Esophagus (tissue), 2 donors: ENCODE data around the gene TEX51. TPM values are rescaled to one million over a fixed set of nuclear protein-coding genes. Genes with fewer than 3 reads are reported as not detected.

Experiments
- H3K27ac ChIP-seq, 2 donors: one replicate each; pipeline ENCODE4 v1.5.1; 2013; ENCODE audit warnings: low read depth in 2 of 2, mild to moderate bottlenecking in 2 of 2, inconsistent platforms in 1 of 2, low read length in 1 of 2, moderate library complexity in 1 of 2
- H3K27me3 ChIP-seq, 2 donors: one replicate each; pipeline ENCODE4 v1.6.1; 2013; ENCODE audit warnings: low read length in 2 of 2, control low read depth in 1 of 2, mild to moderate bottlenecking in 1 of 2; ENCODE audit not compliant: insufficient read depth in 2 of 2, control insufficient read depth in 1 of 2
- H3K36me3 ChIP-seq, 2 donors: one replicate each; pipeline ENCODE4 v1.6.1; 2013; ENCODE audit warnings: low read length in 1 of 2; ENCODE audit not compliant: control insufficient read depth in 2 of 2, insufficient read depth in 2 of 2
- H3K4me1 ChIP-seq, 2 donors: one replicate each; pipeline ENCODE4 v1.6.1; 2013; ENCODE audit warnings: low read length in 1 of 2; ENCODE audit not compliant: control insufficient read depth in 2 of 2, insufficient read depth in 2 of 2
- H3K4me3 ChIP-seq, 2 donors: one replicate each; pipeline ENCODE4 v1.5.1; 2013; ENCODE audit warnings: low read length in 2 of 2, mild to moderate bottlenecking in 2 of 2, low read depth in 1 of 2, moderate library complexity in 1 of 2
- H3K9me3 ChIP-seq, 2 donors: one replicate each; pipeline ENCODE4 v1.6.1; 2013; ENCODE audit warnings: mild to moderate bottlenecking in 2 of 2, low read depth in 1 of 2, low read length in 1 of 2, moderate library complexity in 1 of 2; ENCODE audit not compliant: control insufficient read depth in 2 of 2, insufficient read depth in 1 of 2
- WGBS, 2 donors: extraction: QIAGEN DNeasy Blood & Tissue Kit; methylation state at CpG; one replicate each; pipeline ENCODE4 v1.1.7; 2013; 5-methylcytosine and 5-hydroxymethylcytosine counted together
- polyA plus RNA-seq, 2 donors: library from polyadenylated mRNA; stranded (reverse); fragments of 200-250 nt; gene quantifications; one replicate each; pipeline ENCODE4 v1.2.3, GENCODE V29; 2013
- donor health status: healthy with polysubstance abuse.
- donor health status: Bipolar disorder and iron deficiency.

TEX51 gene
- polyA plus RNA-seq, 2 donors, result not detected

GRCh38 chr2:126909366-126909765 lies 10.7 kb downstream of the TEX51 start:
- H3K4me1 ChIP-seq, result peaks cover 0 to 3% of the 10 kb centered on the region in 2 donors
- H3K9me3 ChIP-seq, result no peaks in the 10 kb centered on the region
- no peaks in the 10 kb centered on the region for H3K36me3 ChIP-seq
- H3K27ac ChIP-seq, result no peak overlapping the region
- WGBS, 2 donors, result 51 to 54% methylated on average over 6 of the region's 6 CpGs
- no peak overlapping the region for H3K4me3 ChIP-seq
- no peaks in the 10 kb centered on the region for H3K27me3 ChIP-seq

DNA sequence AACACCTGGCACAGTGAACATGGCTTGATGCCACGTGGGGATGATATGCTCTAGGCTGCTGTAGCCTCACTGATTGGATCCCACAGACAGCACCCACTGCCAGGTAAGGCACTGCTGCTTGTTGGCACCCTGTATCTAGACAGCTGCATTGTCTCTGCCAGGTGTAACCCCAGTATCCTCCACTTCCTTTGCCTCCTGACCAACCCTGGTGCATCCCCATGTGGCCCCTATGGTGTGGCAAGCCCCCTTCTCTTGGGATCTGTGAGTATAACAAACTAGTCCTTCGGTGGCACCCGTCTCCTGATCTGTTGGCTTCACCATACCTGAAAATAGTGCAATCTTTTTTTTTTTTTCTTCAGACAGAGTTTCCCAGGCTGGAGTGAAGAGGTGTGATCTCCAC lies 11.1 kb downstream of the TEX51 start:
- 73 to 74% methylated on average over 3 of the region's 3 CpGs for WGBS, 2 donors
- peaks cover 0 to 3% of the 10 kb centered on the region in 2 donors for H3K4me1 ChIP-seq
- no peak overlapping the region for H3K4me3 ChIP-seq
- no peaks in the 10 kb centered on the region for H3K27me3 ChIP-seq
- H3K27ac ChIP-seq, result no peak overlapping the region
- H3K36me3 ChIP-seq, result no peaks in the 10 kb centered on the region
- peaks cover 0 to 2% of the 10 kb centered on the region in 2 donors for H3K9me3 ChIP-seq

- Histone ChIP-seq H3K27me3 (no peaks in the 10 kb centered on the region), H3K36me3 (no peaks in the 10 kb centered on the region), H3K27ac (no peak overlapping the region), H3K4me3 (no peak overlapping the region), H3K4me1 (peaks cover 0 to 3% of the 10 kb centered on the region in 2 donors), H3K9me3 (peaks cover 0 to 5% of the 10 kb centered on the region in 2 donors)
- 26 to 33% methylated on average over 1 of the region's 1 CpG for WGBS, 2 donors
Measured at GRCh38 chr2:126910637-126911036, 11.9 kb downstream of the TEX51 start.

DNA sequence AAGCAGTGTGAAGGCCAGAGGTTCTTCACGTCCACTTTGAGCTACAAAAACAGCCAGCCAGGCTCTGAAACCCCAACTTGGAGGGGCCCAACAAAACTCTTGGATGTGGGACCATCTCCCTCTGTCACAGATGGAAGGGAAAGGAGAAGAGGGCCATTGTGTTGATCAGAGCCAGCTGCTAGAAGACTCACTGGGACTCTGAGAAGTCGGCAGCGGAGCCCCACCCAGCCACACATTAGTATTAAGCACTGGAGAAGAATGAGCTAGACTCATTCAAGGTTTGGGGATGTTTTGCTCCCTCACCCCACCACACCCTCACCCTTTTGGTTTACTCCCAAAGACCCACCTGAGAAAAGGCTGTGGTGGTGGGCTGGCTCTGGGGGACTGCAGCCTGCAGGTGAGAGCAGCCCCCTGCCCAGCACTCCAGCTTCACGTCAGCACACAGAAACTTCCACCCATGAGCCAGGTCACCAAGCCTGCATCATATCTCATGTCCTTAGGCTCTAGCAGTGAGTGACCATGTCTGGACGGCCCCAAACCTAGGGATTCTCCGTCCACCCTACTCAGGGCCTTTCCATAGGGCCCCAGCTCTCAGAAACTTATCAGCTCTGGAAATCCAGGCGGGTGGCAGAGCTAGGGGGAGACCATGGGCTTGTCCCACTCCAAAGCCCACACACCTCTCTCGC lies 12.6 kb downstream of the TEX51 start:
- H3K36me3 ChIP-seq, result no peaks in the 10 kb centered on the region
- no peak overlapping the region for H3K27ac ChIP-seq
- peaks cover 0 to 5% of the 10 kb centered on the region in 2 donors for H3K9me3 ChIP-seq
- H3K4me1 ChIP-seq, result peaks cover 0 to 3% of the 10 kb centered on the region in 2 donors
- no peak overlapping the region for H3K4me3 ChIP-seq
- 88 to 89% methylated on average over 8 of the region's 8 CpGs for WGBS, 2 donors
- H3K27me3 ChIP-seq, result no peaks in the 10 kb centered on the region

DNA sequence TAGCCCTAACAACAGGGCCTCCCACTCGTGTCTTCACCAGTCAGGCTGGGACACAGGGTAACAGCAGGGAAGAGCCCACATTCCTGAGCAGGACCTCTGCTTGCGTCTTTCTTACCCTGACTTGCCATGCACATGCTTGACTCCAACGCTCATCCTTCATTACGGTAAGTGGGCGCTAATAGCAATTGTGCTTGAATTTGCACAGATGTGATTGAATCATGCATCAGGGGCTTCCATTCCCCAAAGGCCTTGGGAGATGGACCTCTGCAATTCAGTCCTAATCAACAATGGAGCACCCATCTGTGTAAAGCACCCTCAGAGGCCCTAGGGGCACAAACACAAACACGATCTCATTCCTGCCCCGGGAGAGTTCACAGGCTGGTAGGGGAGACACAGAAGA lies 13.5 kb downstream of the TEX51 start:
- Histone ChIP-seq H3K36me3 (no peaks in the 10 kb centered on the region), H3K27ac (no peak overlapping the region), H3K4me3 (no peak overlapping the region), H3K4me1 (peaks cover 0 to 3% of the 10 kb centered on the region in 2 donors), H3K9me3 (peaks cover 0 to 5% of the 10 kb centered on the region in 2 donors), H3K27me3 (no peaks in the 10 kb centered on the region)
- 79 to 81% methylated on average over 7 of the region's 7 CpGs for WGBS, 2 donors

GRCh38 chr2:126913329-126913728 lies 14.6 kb downstream of the TEX51 start:
- no peaks in the 10 kb centered on the region for H3K36me3 ChIP-seq
- H3K4me3 ChIP-seq, result no peak overlapping the region
- WGBS, 2 donors, result 73 to 82% methylated on average over 2 of the region's 2 CpGs
- peaks cover 0 to 5% of the 10 kb centered on the region in 2 donors for H3K9me3 ChIP-seq
- no peaks in the 10 kb centered on the region for H3K27me3 ChIP-seq
- no peak overlapping the region for H3K27ac ChIP-seq
- peaks cover 0 to 3% of the 10 kb centered on the region in 2 donors for H3K4me1 ChIP-seq

DNA sequence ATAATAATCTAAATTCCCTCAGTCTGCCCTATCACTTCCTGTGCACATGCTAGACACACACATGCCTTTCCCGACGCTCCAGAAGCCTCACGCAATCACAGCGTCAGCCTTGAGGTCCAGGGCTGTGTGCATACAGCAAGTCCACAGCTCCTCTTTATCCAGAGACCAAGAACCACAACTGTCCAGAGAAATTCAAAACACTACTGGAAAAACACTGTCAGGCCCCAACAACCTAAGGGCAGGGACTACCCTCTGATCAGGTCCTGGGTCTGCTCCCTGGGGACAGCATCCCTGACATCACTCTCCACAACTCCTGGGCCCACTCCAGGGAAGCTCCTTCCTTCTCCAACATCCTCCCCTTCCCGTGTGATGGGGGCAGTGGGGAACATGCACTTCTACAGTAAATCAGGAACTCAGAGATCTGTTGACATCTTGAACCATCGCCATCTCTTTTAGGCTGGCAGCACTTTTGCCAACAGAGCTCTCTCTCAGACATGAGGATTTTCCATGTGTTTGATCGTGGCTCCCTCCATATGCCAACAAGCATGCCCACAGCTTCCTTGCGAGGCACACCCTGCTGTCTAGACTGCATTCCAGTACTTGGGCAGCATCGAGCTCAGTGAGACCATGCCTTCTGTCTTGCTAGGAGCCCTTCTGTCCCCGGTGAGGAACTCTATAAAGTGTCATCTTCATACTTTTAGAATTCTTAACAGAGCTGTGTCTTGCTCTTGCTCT lies 15.4 kb downstream of the TEX51 start:
- Histone ChIP-seq H3K4me3 (no peak overlapping the region), H3K36me3 (no peaks in the 10 kb centered on the region), H3K27ac (no peak overlapping the region), H3K4me1 (peaks cover 0 to 3% of the 10 kb centered on the region in 2 donors), H3K9me3 (peaks cover 0 to 5% of the 10 kb centered on the region in 2 donors), H3K27me3 (no peaks in the 10 kb centered on the region)
- 84 to 87% methylated on average over 10 of the region's 10 CpGs for WGBS, 2 donors

- Histone ChIP-seq H3K27me3 (no peaks in the 10 kb centered on the region), H3K9me3 (peaks cover 0 to 5% of the 10 kb centered on the region in 2 donors), H3K36me3 (no peaks in the 10 kb centered on the region), H3K4me1 (peaks cover 0 to 3% of the 10 kb centered on the region in 2 donors), H3K27ac (no peak overlapping the region), H3K4me3 (no peak overlapping the region)
- 87 to 91% methylated on average over 14 of the region's 14 CpGs for WGBS, 2 donors
Measured at GRCh38 chr2:126914811-126915500, 16.3 kb downstream of the TEX51 start.

DNA sequence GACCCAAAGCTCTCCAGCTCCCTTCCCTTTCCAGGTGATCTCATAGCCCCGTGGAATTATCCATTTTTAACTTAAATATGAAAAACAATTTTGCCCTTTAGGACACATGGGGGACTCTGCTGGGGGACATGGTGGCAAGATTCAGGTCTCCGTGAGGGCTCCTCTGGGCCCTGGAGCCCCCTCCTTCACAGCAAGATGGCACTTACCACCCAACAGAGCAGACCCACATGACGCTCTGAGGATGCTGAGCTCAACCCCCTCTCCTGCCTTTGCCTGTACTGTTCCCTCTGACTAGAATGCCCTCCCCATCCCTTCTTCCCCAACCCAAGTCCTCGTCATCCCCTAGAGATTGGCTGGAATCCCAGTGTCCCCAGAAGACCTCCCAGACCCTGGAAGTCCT lies 17.2 kb downstream of the TEX51 start:
- Histone ChIP-seq H3K4me1 (peaks cover 0 to 3% of the 10 kb centered on the region in 2 donors), H3K36me3 (no peaks in the 10 kb centered on the region), H3K9me3 (peaks cover 0 to 5% of the 10 kb centered on the region in 2 donors), H3K27me3 (no peaks in the 10 kb centered on the region), H3K27ac (no peak overlapping the region), H3K4me3 (no peak overlapping the region)
- WGBS, 2 donors, result 77 to 80% methylated on average over 4 of the region's 4 CpGs
